Germinal center (tissue), 1 donor: Measurements from ENCODE around the gene KLHL29.

Experiments
- DNase-seq: peaks from one replicate; pipeline ENCODE4 v3.0.0; 2012; ENCODE audit warnings: mixed read lengths, low spot score

KLHL29 gene

GRCh38 chr2:23495661-23496114 is 110.7 kb downstream of the KLHL29 start:
- no peak for DNase-seq

- no peak for DNase-seq
These were observed 111.5 kb downstream of the KLHL29 start for GRCh38 chr2:23496456-23496855.

GRCh38 chr2:23497063-23497462 is 112.1 kb downstream of the KLHL29 start:
- DNase-seq = no peak

GRCh38 chr2:23497536-23497935 is 112.6 kb downstream of the KLHL29 start:
- no peak for DNase-seq

- no peak for DNase-seq
These were observed 114.0 kb downstream of the KLHL29 start for GRCh38 chr2:23498943-23499342.

GRCh38 chr2:23499439-23499838 is 114.5 kb downstream of the KLHL29 start:
- no peak for DNase-seq

- DNase-seq = no peak
These were observed 115.9 kb downstream of the KLHL29 start for GRCh38 chr2:23500836-23501235.

GRCh38 chr2:23502096-23502495 is 117.1 kb downstream of the KLHL29 start:
- DNase-seq = no peak

- DNase-seq = no peak
These were observed 118.1 kb downstream of the KLHL29 start for GRCh38 chr2:23503097-23503496.

- DNase-seq = no peak
These were observed 118.7 kb downstream of the KLHL29 start for GRCh38 chr2:23503682-23504081.

- no peak for DNase-seq
These were observed 119.6 kb downstream of the KLHL29 start for GRCh38 chr2:23504591-23504990.

- no peak for DNase-seq
These were observed 120.4 kb downstream of the KLHL29 start for GRCh38 chr2:23505218-23505983.

- no peak for DNase-seq
These were observed 121.0 kb downstream of the KLHL29 start for GRCh38 chr2:23505984-23506380.

- DNase-seq = no peak
These were observed 121.7 kb downstream of the KLHL29 start for GRCh38 chr2:23506531-23507266.

- no peak for DNase-seq
These were observed 122.5 kb downstream of the KLHL29 start for GRCh38 chr2:23507267-23508065.

GRCh38 chr2:23508066-23508390 is 123.0 kb downstream of the KLHL29 start:
- DNase-seq = no peak

GRCh38 chr2:23509103-23509502 is 124.1 kb downstream of the KLHL29 start:
- DNase-seq = no peak

- no peak for DNase-seq
These were observed 124.8 kb downstream of the KLHL29 start for GRCh38 chr2:23509596-23510292.

- DNase-seq = no peak
These were observed 125.5 kb downstream of the KLHL29 start for GRCh38 chr2:23510471-23510870.

GRCh38 chr2:23512778-23513177 is 127.8 kb downstream of the KLHL29 start:
- DNase-seq = no peak

- DNase-seq = no peak
These were observed 128.4 kb downstream of the KLHL29 start for GRCh38 chr2:23513245-23513871.
